ENCODE measurements around the gene CD93.

- TF ChIP-seq EZH2phosphoT487 (IDR thresholded peaks at IDR 0.05; ENCODE audit: borderline replicate concordance, low read length) (no peak), CTCF (conservative IDR thresholded peaks at IDR 0.05; ENCODE audit: low read depth, low read length) (no peak)
Measured at GRCh38 chr20:23086931-23087411, 847 bp upstream of the CD93 start.
